ENCODE data around the gene ZNF598. TPM values are rescaled to one million over a fixed set of nuclear protein-coding genes. Genes with fewer than 3 reads are reported as not detected.

The ZNF598 gene
- total RNA-seq, 1 experiment from 2014 or later: 75.8 TPM

DNA sequence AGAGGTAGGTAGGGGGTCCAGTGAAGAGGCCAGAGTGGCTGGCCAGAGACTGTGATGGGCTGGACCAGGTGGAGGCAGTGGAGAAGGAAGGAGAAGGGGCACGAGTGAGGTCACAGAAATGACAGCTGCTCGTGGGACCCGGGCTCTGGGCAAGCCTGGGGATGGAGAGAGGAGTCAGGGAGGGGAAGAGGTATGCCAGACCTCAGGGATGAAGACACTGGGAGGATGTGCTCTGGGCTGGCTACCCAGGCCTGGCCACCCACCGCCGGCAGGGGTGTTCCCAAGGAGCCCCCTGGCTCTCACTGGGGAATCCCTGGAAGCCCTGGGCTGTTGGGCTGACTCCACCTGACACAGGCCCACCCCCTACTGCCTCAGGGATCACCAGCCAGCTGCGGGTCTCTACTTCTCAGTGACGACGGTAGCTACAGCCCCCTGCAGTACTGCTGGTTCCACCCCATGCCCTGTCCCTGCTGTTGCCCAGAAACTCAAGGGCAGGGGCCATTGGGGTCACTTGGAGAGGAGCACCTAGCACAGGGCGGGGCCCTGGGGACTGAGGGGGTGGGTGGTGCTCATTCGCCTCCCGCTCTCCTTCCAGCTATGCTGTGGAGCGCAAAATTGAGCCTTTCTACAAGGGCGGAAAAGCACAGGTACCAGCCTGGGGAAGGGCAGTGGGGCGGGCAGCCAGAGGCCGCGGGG lies 36.0 kb downstream of the ZNF598 start:
- H3K4me1 ChIP-seq (ENCODE audit: insufficient read depth, low read length, poor library complexity, severe bottlenecking): peaks cover 5% of the 10 kb centered on the region
- H3K27ac ChIP-seq (ENCODE audit: low read depth, low read length, poor library complexity, severe bottlenecking): no peak overlapping the region
- no TSS peak for BruUV-seq (replicated peaks)
- TF ChIP-seq EZH2 (IDR thresholded peaks at IDR 0.05; ENCODE audit: borderline replicate concordance, low read depth, low read length, poor library complexity, severe bottlenecking) (no peak), CTCF (conservative IDR thresholded peaks at IDR 0.05; ENCODE audit: low read depth, low read length) (no peak)
- no peak for DNase-seq (ENCODE audit: low spot score)
- H3K36me3 ChIP-seq (ENCODE audit: insufficient read depth, low read length, poor library complexity, severe bottlenecking): peaks cover 27% of the 10 kb centered on the region
- CTCF ChIA-PET: no interaction called here
- intact Hi-C loops (cut with micrococcal nuclease; ENCODE audit: unreplicated experiment): no loop called here
- no peaks in the 10 kb centered on the region for H3K27me3 ChIP-seq (replicated peaks; ENCODE audit: insufficient read depth, low read depth, low read length, poor library complexity)
- peak overlapping the region; percentile 100 for H3K4me3 ChIP-seq (ENCODE audit: low read depth, low read length, poor library complexity, severe bottlenecking)
- no peaks in the 10 kb centered on the region for H3K9me3 ChIP-seq (ENCODE audit: low read depth, low read length, poor library complexity, severe bottlenecking)
- POLR2A ChIA-PET (ENCODE audit: low non-redundant PET): no interaction called here

DNA sequence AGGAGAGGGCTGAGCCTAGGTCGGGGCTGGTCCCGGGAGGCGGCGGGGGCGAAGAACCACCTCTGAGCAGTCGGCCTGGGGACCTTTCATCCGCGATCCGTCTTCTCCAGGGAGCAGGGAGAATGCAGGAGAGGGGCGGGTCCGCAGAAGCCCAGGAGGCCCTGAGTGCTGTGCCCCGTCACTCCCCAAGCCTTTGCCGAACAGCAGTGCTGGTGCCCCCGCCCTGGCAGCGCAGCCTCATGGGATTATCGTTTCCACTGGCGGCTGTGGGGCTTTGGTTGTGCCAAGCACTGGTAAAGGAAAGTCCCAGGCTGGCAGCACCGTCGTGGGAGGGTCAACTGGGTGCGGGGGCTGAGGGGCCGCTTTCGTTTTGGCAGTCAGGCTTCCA lies 37.1 kb downstream of the ZNF598 start:
- Histone ChIP-seq H3K36me3 (ENCODE audit: insufficient read depth, low read length, poor library complexity, severe bottlenecking) (peaks cover 18% of the 10 kb centered on the region), H3K4me1 (ENCODE audit: insufficient read depth, low read length, poor library complexity, severe bottlenecking) (peaks cover 5% of the 10 kb centered on the region), H3K27me3 (replicated peaks; ENCODE audit: insufficient read depth, low read depth, low read length, poor library complexity) (no peaks in the 10 kb centered on the region), H3K4me3 (ENCODE audit: low read depth, low read length, poor library complexity, severe bottlenecking) (peak overlapping the region; percentile 100), H3K27ac (ENCODE audit: low read depth, low read length, poor library complexity, severe bottlenecking) (peak overlapping the region; percentile 94), H3K9me3 (ENCODE audit: low read depth, low read length, poor library complexity, severe bottlenecking) (no peaks in the 10 kb centered on the region)
- CTCF ChIA-PET: no interaction called here
- DNase-seq (ENCODE audit: low spot score): no peak
- POLR2A ChIA-PET (ENCODE audit: low non-redundant PET): no interaction called here
- TF ChIP-seq EZH2 (IDR thresholded peaks at IDR 0.05; ENCODE audit: borderline replicate concordance, low read depth, low read length, poor library complexity, severe bottlenecking) (no peak), CTCF (conservative IDR thresholded peaks at IDR 0.05; ENCODE audit: low read depth, low read length) (no peak)
- no TSS peak for BruUV-seq (replicated peaks)
- intact Hi-C loops (cut with micrococcal nuclease; ENCODE audit: unreplicated experiment): no loop called here

DNA sequence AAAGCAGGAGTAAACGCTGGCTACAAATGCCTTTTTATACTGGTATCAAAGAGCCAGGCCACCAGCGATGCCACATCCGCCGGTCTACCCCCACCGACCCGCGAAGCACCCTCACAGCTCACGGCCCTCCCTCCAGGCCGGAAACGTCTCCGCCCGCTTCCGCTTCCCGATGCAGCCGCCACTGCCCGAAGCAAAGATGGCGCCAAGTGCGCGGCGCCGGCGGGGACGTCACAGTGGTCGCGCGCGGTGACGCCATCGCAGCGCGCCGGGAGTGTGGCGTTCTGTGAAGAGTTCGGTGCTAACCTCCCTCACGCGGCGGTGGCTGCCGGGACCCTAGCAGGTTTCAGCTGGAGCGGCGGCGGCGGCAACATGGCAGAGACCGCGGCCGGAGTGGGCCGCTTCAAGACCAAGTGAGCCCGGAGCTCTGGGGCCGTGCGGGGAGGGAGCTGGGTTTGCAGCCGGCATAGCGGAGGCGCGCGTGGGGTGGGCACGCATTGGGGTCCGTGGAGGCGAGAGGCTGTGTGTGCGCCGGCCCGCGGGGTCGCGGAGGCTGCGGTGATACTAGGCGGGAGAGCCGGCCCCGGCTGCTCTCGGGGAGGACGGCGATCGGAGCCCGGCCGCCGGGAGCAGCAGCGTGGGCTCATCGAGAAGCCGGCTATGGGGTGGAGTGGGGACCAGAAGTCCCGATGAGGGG lies 37.7 kb downstream of the ZNF598 start, which contains the start of gene TBL3:
TBL3 (plus strand) TSS at position 258 of the 694 bp plus-strand sequence; CDS start at position 370, 112 bp downstream.
- Histone ChIP-seq H3K9me3 (ENCODE audit: low read depth, low read length, poor library complexity, severe bottlenecking) (no peaks in the 10 kb centered on the region), H3K36me3 (ENCODE audit: insufficient read depth, low read length, poor library complexity, severe bottlenecking) (peaks cover 13% of the 10 kb centered on the region), H3K27ac (ENCODE audit: low read depth, low read length, poor library complexity, severe bottlenecking) (peak within 1 kb of the TSS; percentile 94), H3K4me1 (ENCODE audit: insufficient read depth, low read length, poor library complexity, severe bottlenecking) (peaks cover 5% of the 10 kb centered on the region), H3K4me3 (ENCODE audit: low read depth, low read length, poor library complexity, severe bottlenecking) (peak within 1 kb of the TSS; percentile 100), H3K27me3 (replicated peaks; ENCODE audit: insufficient read depth, low read depth, low read length, poor library complexity) (no peaks in the 10 kb centered on the region)
- intact Hi-C loops (cut with micrococcal nuclease; ENCODE audit: unreplicated experiment): no loop called here
- ChIA-PET POLR2A (ENCODE audit: low non-redundant PET) (no interaction called here), CTCF (no interaction called here)
- BruUV-seq (replicated peaks): no TSS peak
- TF ChIP-seq EZH2 (IDR thresholded peaks at IDR 0.05; ENCODE audit: borderline replicate concordance, low read depth, low read length, poor library complexity, severe bottlenecking) (no peak), CTCF (conservative IDR thresholded peaks at IDR 0.05; ENCODE audit: low read depth, low read length) (no peak)
- peak; percentile 97 for DNase-seq (ENCODE audit: low spot score)
